CD14-positive monocyte (primary cell): Measurements from ENCODE around the gene HCN3. TPM values are rescaled to one million over a fixed set of nuclear protein-coding genes. Genes with fewer than 3 reads are reported as not detected.

Experiments used
- DNase-seq, 3 donors: peaks; one replicate each; pipeline ENCODE4 v3.0.0-alpha.2; 2011 to 2022
- H2AFZ ChIP-seq: 2 replicates; pipeline ENCODE4 v1.6.0; 2012; ENCODE audit warnings: mild to moderate bottlenecking, low read depth, low read length, inconsistent platforms; ENCODE audit not compliant: insufficient read depth, poor library complexity, severe bottlenecking
- H3K27ac ChIP-seq, 2 donors: 1 replicate in 1 of 2; 2 replicates in 1 of 2; pipeline ENCODE4 v1.5.1; 2012 to 2013; ENCODE audit warnings: low read length in 2 of 2, control low read depth in 1 of 2, inconsistent platforms in 1 of 2, low read depth in 1 of 2, mild to moderate bottlenecking in 1 of 2
- H3K27me3 ChIP-seq, 2 donors: one replicate each; pipeline versions ENCODE4 v1.6.0 to v1.6.1; 2011 to 2013; ENCODE audit warnings: low read length in 2 of 2; ENCODE audit not compliant: control insufficient read depth in 2 of 2, insufficient read depth in 2 of 2
- H3K36me3 ChIP-seq, 2 donors: replicated peaks in 1 of 2; 1 replicate in 1 of 2; 2 replicates in 1 of 2; pipeline versions ENCODE4 v1.5.1 to v1.6.1; 2012 to 2013; ENCODE audit warnings: low read length in 2 of 2, control low read depth in 1 of 2, inconsistent platforms in 1 of 2, mild to moderate bottlenecking in 1 of 2; ENCODE audit not compliant: insufficient read depth in 2 of 2, control insufficient read depth in 1 of 2
- H3K4me1 ChIP-seq, 2 donors: 1 replicate in 1 of 2; 2 replicates in 1 of 2; pipeline versions ENCODE4 v1.5.1 to v1.6.1; 2012 to 2013; ENCODE audit warnings: low read length in 2 of 2, control low read depth in 1 of 2, inconsistent platforms in 1 of 2, mild to moderate bottlenecking in 1 of 2, moderate library complexity in 1 of 2; ENCODE audit not compliant: insufficient read depth in 2 of 2, control insufficient read depth in 1 of 2
- H3K4me2 ChIP-seq: replicated peaks from 2 replicates; pipeline ENCODE3; 2012; ENCODE audit warnings: low read length, moderate library complexity, mild to moderate bottlenecking; ENCODE audit not compliant: poor library complexity, severe bottlenecking; ENCODE audit errors: extremely low read depth
- H3K4me3 ChIP-seq, 3 experiments: fragments of 200-600 bp in 1 of 3; sonication (generic) in 1 of 3; replicated peaks in 1 of 3; 1 replicate in 2 of 3; 2 replicates in 1 of 3; pipeline ENCODE4 v1.5.1; 2011 to 2013; ENCODE audit warnings: low read length in 3 of 3, mild to moderate bottlenecking in 3 of 3, control low read depth in 2 of 3, low read depth in 2 of 3, inconsistent platforms in 1 of 3, moderate library complexity in 1 of 3
- H3K79me2 ChIP-seq: 2 replicates; pipeline ENCODE4 v1.6.0; 2012; ENCODE audit warnings: mild to moderate bottlenecking, control low read depth, inconsistent platforms, low read length, moderate library complexity; ENCODE audit not compliant: insufficient read depth
- H3K9ac ChIP-seq: 2 replicates; pipeline ENCODE4 v1.6.0; 2017; ENCODE audit warnings: low read length, mild to moderate bottlenecking; ENCODE audit not compliant: insufficient read depth, poor library complexity, severe bottlenecking
- H3K9me3 ChIP-seq, 2 donors: replicated peaks in 1 of 2; 1 replicate in 1 of 2; 2 replicates in 1 of 2; pipeline versions ENCODE4 v1.5.1 to v1.6.1; 2012 to 2013; ENCODE audit warnings: low read length in 2 of 2, control low read depth in 1 of 2; ENCODE audit not compliant: control insufficient read depth in 1 of 2, insufficient read depth in 1 of 2
- H4K20me1 ChIP-seq: 2 replicates; pipeline ENCODE4 v1.6.0; 2012; ENCODE audit warnings: mild to moderate bottlenecking, low read length, control low read depth, moderate library complexity; ENCODE audit not compliant: insufficient read depth
- H3K27ac Mint-ChIP-seq, 7 donors: one replicate each; pipeline ENCODE4 v1.8.0; 2020; ENCODE audit warnings: mild to moderate bottlenecking in 7 of 7, mixed read lengths in 7 of 7, moderate library complexity in 6 of 7, inconsistent platforms in 2 of 7
- H3K27me3 Mint-ChIP-seq, 3 donors: one replicate each; pipeline ENCODE4 v1.8.0; 2021 to 2022; ENCODE audit warnings: low read depth in 3 of 3, mild to moderate bottlenecking in 3 of 3, mixed read lengths in 3 of 3, moderate library complexity in 3 of 3, inconsistent platforms in 1 of 3
- H3K36me3 Mint-ChIP-seq, 2 donors: one replicate each; pipeline ENCODE4 v1.8.0; 2020; ENCODE audit warnings: mixed read lengths in 2 of 2, inconsistent platforms in 1 of 2, mild to moderate bottlenecking in 1 of 2
- H3K4me1 Mint-ChIP-seq: one replicate; pipeline ENCODE4 v1.8.0; 2020; ENCODE audit warnings: mild to moderate bottlenecking, mixed read lengths
- H3K4me3 Mint-ChIP-seq, 2 donors: one replicate each; pipeline ENCODE4 v1.8.0; 2020; ENCODE audit warnings: mild to moderate bottlenecking in 2 of 2, mixed read lengths in 2 of 2, moderate library complexity in 1 of 2
- H3K9me3 Mint-ChIP-seq, 7 donors: one replicate each; pipeline ENCODE4 v1.8.0; 2020 to 2022; ENCODE audit warnings: mixed read lengths in 7 of 7, mild to moderate bottlenecking in 6 of 7, moderate library complexity in 6 of 7, inconsistent platforms in 2 of 7
- WGBS: methylation state at CpG from one replicate; pipeline ENCODE4 v1.1.5; 2013; ENCODE audit warnings: missing lambda C conversion rate; ENCODE audit not compliant: insufficient coverage; 5-methylcytosine and 5-hydroxymethylcytosine counted together
- intact Hi-C, 2 donors: fragments of 100-400 bp; cut with micrococcal nuclease; formaldehyde crosslinking; loops; one replicate each; pipeline versions ENCODE4 v1.15.0 to v1.15.1; 2023
- polyA plus RNA-seq, 3 donors: library from polyadenylated mRNA; depleted of rRNA in 1 of 3; unstranded in 2 of 3; stranded (reverse) in 1 of 3; fragments of 300-500 nt in 2 of 3; fragments of >200 nt in 1 of 3; fragmentation: Illumina TruSeq in 2 of 3; gene quantifications; 1 replicate in 2 of 3; 2 replicates in 1 of 3; pipeline ENCODE4 v1.2.3, GENCODE V29; 2012 to 2021
- TF ChIP-seq, protein P1 (sequence below): fragments of 200-600 bp; IDR thresholded peaks from one replicate; pipeline ENCODE4 v1.8.0; 2022; ENCODE audit warnings: antibody characterized with exemption, mild to moderate bottlenecking

Gene HCN3
- polyA plus RNA-seq, 3 donors, result 0.15 to 2.3 TPM; not detected in 1

GRCh38 chr1:155296661-155297060, 19.4 kb downstream of the HCN3 start:
- peaks cover 42 to 60% (median 49%) of the 10 kb centered on the region in 3 donors for H3K27me3 Mint-ChIP-seq
- peaks cover 0 to 5% (median 3%) of the 10 kb centered on the region in 7 donors for H3K9me3 Mint-ChIP-seq
- H3K36me3 ChIP-seq, result no peaks in the 10 kb centered on the region
- H3K4me1 ChIP-seq, result peaks cover 6 to 9% of the 10 kb centered on the region in 2 donors
- H3K4me3 Mint-ChIP-seq, result peak overlapping the region in 1 of 2 donors; percentile 54
- H3K79me2 ChIP-seq, result no peaks in the 10 kb centered on the region
- no peak overlapping the region for H3K4me3 ChIP-seq
- no peak overlapping the region for H3K27ac Mint-ChIP-seq
- peaks cover 0 to 5% of the 10 kb centered on the region in 2 donors for H3K36me3 Mint-ChIP-seq
- TF ChIP-seq, protein P1, sequence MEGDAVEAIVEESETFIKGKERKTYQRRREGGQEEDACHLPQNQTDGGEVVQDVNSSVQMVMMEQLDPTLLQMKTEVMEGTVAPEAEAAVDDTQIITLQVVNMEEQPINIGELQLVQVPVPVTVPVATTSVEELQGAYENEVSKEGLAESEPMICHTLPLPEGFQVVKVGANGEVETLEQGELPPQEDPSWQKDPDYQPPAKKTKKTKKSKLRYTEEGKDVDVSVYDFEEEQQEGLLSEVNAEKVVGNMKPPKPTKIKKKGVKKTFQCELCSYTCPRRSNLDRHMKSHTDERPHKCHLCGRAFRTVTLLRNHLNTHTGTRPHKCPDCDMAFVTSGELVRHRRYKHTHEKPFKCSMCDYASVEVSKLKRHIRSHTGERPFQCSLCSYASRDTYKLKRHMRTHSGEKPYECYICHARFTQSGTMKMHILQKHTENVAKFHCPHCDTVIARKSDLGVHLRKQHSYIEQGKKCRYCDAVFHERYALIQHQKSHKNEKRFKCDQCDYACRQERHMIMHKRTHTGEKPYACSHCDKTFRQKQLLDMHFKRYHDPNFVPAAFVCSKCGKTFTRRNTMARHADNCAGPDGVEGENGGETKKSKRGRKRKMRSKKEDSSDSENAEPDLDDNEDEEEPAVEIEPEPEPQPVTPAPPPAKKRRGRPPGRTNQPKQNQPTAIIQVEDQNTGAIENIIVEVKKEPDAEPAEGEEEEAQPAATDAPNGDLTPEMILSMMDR, result no peak
- no peaks in the 10 kb centered on the region for H4K20me1 ChIP-seq
- intact Hi-C loops, result no loop called here
- peaks cover 10% of the 10 kb centered on the region for H3K4me1 Mint-ChIP-seq
- no peak overlapping the region for H3K4me2 ChIP-seq
- no peak for DNase-seq
- peaks cover 17 to 44% of the 10 kb centered on the region in 2 donors for H3K27me3 ChIP-seq
- no peak overlapping the region for H3K9ac ChIP-seq
- H3K9me3 ChIP-seq, result no peaks in the 10 kb centered on the region
- H2AFZ ChIP-seq, result no peak overlapping the region
- WGBS, result 88% methylated on average over 3 of the region's 3 CpGs
- no peak overlapping the region for H3K27ac ChIP-seq

DNA sequence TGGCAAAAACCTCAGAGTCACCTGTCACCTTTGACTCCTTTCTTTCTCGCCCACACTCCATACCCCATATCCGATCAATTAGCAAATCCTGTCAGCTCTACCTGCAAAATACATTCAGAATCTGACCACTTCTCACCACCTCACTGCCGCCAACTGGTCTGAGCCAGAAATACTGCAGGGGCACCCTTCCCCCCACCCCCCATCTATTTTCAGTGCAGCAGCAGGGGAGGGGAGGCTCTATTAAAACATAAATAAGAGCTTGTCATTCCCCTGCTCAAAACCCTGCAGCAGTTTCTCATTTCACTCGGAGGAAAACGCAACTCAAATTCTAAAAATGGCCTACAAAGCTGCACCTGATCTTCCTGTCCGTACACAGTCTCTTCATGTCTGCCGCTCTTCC, 20.1 kb downstream of the HCN3 start:
- 78% methylated on average over 6 of the region's 7 CpGs for WGBS
- Histone ChIP-seq H4K20me1 (no peaks in the 10 kb centered on the region), H3K27me3 (peaks cover 17 to 39% of the 10 kb centered on the region in 2 donors), H3K27ac (no peak overlapping the region), H3K4me3 (no peak overlapping the region), H3K36me3 (no peaks in the 10 kb centered on the region), H3K4me2 (no peak overlapping the region), H3K79me2 (no peaks in the 10 kb centered on the region), H2AFZ (no peak overlapping the region), H3K9me3 (no peaks in the 10 kb centered on the region), H3K9ac (no peak overlapping the region), H3K4me1 (peaks cover 6 to 9% of the 10 kb centered on the region in 2 donors)
- Mint-ChIP-seq H3K36me3 (peaks cover 0 to 5% of the 10 kb centered on the region in 2 donors), H3K27me3 (peaks cover 39 to 55% (median 45%) of the 10 kb centered on the region in 3 donors), H3K4me3 (no peak overlapping the region), H3K9me3 (peaks cover 0 to 5% (median 3%) of the 10 kb centered on the region in 7 donors), H3K27ac (peak overlapping the region in 1 of 7 donors; percentile 34), H3K4me1 (peaks cover 13% of the 10 kb centered on the region)
- intact Hi-C loops, result no loop called here
- TF ChIP-seq, protein P1, result no peak
- DNase-seq, result no peak
